ENCODE results near the gene PPP1CC.
"Not testable (repeated sequence)": the region's sequence is repeated elsewhere in the genome, so short reads cannot be mapped to it uniquely, and the experiment has no call there.

Gene PPP1CC

GRCh38 chr12:110750784-110751461 lies 8.2 kb upstream of the PPP1CC start:
- DNase-seq: no peak

- DNase-seq: no peak
These were observed 3.9 kb upstream of the PPP1CC start for GRCh38 chr12:110746550-110746949.

- DNase-seq: no peak
These were observed 3.0 kb upstream of the PPP1CC start for GRCh38 chr12:110745542-110746284.

GRCh38 chr12:110744601-110745264 lies 2.0 kb upstream of the PPP1CC start:
- peak; percentile 67 to 78 for DNase-seq

GRCh38 chr12:110744151-110744571 lies 1.5 kb upstream of the PPP1CC start:
- DNase-seq: peak; percentile 22 to 61

GRCh38 chr12:110743571-110744093 lies 941 bp upstream of the PPP1CC start:
- no peak for DNase-seq

GRCh38 chr12:110742096-110742717 lies 484 bp downstream of the PPP1CC start:
- no peak for DNase-seq

GRCh38 chr12:110741341-110742095 lies 1.2 kb downstream of the PPP1CC start:
- peak in 1 of 2 experiments; percentile 21 for DNase-seq

GRCh38 chr12:110739894-110740293 lies 2.8 kb downstream of the PPP1CC start:
- DNase-seq: no peak

GRCh38 chr12:110739488-110739887 lies 3.2 kb downstream of the PPP1CC start:
- no peak for DNase-seq

GRCh38 chr12:110737532-110737931 lies 5.2 kb downstream of the PPP1CC start:
- no peak for DNase-seq

- DNase-seq: peak in 1 of 2 experiments; percentile 17
These were observed 5.7 kb downstream of the PPP1CC start for GRCh38 chr12:110737016-110737415.

- DNase-seq: no peak
These were observed 8.8 kb downstream of the PPP1CC start for GRCh38 chr12:110733900-110734299.

- no peak for DNase-seq
These were observed 9.5 kb downstream of the PPP1CC start for GRCh38 chr12:110733089-110733715.

GRCh38 chr12:110732572-110732971 lies 10.1 kb downstream of the PPP1CC start:
- no peak for DNase-seq

- DNase-seq: no peak
These were observed 11.2 kb downstream of the PPP1CC start for GRCh38 chr12:110731479-110731878.

GRCh38 chr12:110728628-110729027 lies 14.1 kb downstream of the PPP1CC start:
- no peak for DNase-seq

- no peak for DNase-seq
These were observed 15.9 kb downstream of the PPP1CC start for GRCh38 chr12:110726708-110727369.

GRCh38 chr12:110726028-110726427 lies 16.7 kb downstream of the PPP1CC start:
- DNase-seq: no peak

GRCh38 chr12:110725267-110725666 lies 17.4 kb downstream of the PPP1CC start:
- DNase-seq: no peak

- DNase-seq: not testable (repeated sequence)
These were observed 19.8 kb downstream of the PPP1CC start for GRCh38 chr12:110722892-110723291.

Measured in SW 1271 (cell line).